Spleen (tissue), 11 donors: Measurements from ENCODE around the gene HRH2. TPM values are rescaled to one million over a fixed set of nuclear protein-coding genes. Genes with fewer than 3 reads are reported as not detected.
"Not testable (repeated sequence)": the region's sequence is repeated elsewhere in the genome, so short reads cannot be mapped to it uniquely, and the experiment has no call there.

Source experiments
- DNase-seq: peaks from one replicate; pipeline ENCODE4 v3.0.0-alpha.2; 2020
- H3K27ac ChIP-seq, 8 donors: fragments of 200-600 bp; sonication (generic) in 7 of 8; 1 replicate in 4 of 8; 2 replicates in 4 of 8; pipeline versions ENCODE4 v1.5.0 to v1.8.0; 2016 to 2021; ENCODE audit warnings: inconsistent platforms in 4 of 8, mild to moderate bottlenecking in 4 of 8, moderate library complexity in 1 of 8
- H3K27me3 ChIP-seq, 7 donors: fragments of 200-600 bp; sonication (generic) in 6 of 7; replicated peaks in 1 of 7; 1 replicate in 4 of 7; 2 replicates in 3 of 7; pipeline versions ENCODE4 v1.5.0 to v1.8.0; 2016 to 2021; ENCODE audit warnings: inconsistent platforms in 3 of 7, mild to moderate bottlenecking in 1 of 7
- H3K36me3 ChIP-seq, 6 donors: fragments of 200-600 bp; sonication (generic) in 5 of 6; 1 replicate in 4 of 6; 2 replicates in 2 of 6; pipeline versions ENCODE4 v1.5.0 to v1.8.0; 2016 to 2021; ENCODE audit warnings: inconsistent platforms in 2 of 6
- H3K4me1 ChIP-seq, 6 donors: fragments of 200-600 bp; sonication (generic) in 5 of 6; 1 replicate in 3 of 6; 2 replicates in 3 of 6; pipeline versions ENCODE4 v1.5.0 to v1.8.0; 2016 to 2021; ENCODE audit warnings: inconsistent platforms in 3 of 6
- H3K4me3 ChIP-seq, 8 donors: fragments of 200-600 bp; sonication (generic) in 7 of 8; 1 replicate in 4 of 8; 2 replicates in 4 of 8; pipeline versions ENCODE4 v1.5.0 to v1.8.0; 2016 to 2021; ENCODE audit warnings: inconsistent platforms in 4 of 8, mild to moderate bottlenecking in 4 of 8, moderate library complexity in 2 of 8
- H3K9me3 ChIP-seq, 8 donors: fragments of 200-600 bp; sonication (generic) in 7 of 8; 1 replicate in 4 of 8; 2 replicates in 4 of 8; pipeline versions ENCODE4 v1.5.0 to v1.8.0; 2016 to 2021; ENCODE audit warnings: inconsistent platforms in 4 of 8
- CTCF ChIP-seq, 11 experiments: fragments of 200-600 bp in 7 of 11; fragments of 450-650 bp in 4 of 11; sonication (generic) in 4 of 11; IDR thresholded peaks in 8 of 11; conservative IDR thresholded peaks in 3 of 11; 1 replicate in 7 of 11; 2 replicates in 4 of 11; pipeline versions ENCODE4 v1.4.0 to v1.8.0; 2016 to 2021; ENCODE audit warnings: antibody characterized with exemption in 11 of 11, inconsistent platforms in 4 of 11, mild to moderate bottlenecking in 1 of 11
- POLR2A ChIP-seq, 3 donors: fragments of 450-650 bp; IDR thresholded peaks; one replicate each; pipeline ENCODE4 v1.5.1; 2017; ENCODE audit warnings: antibody characterized with exemption in 3 of 3, mild to moderate bottlenecking in 1 of 3
- POLR2AphosphoS5 ChIP-seq, 3 donors: sonication (generic); formaldehyde crosslinking; IDR thresholded peaks; one replicate each; pipeline ENCODE4 v1.5.1; 2017; ENCODE audit warnings: antibody characterized with exemption in 3 of 3
- WGBS, 5 donors: extraction: QIAGEN DNeasy Blood & Tissue Kit in 3 of 5; methylation state at CpG; one replicate each; pipeline versions ENCODE4 v1.1.5 to v1.1.7; 2013 to 2018; 5-methylcytosine and 5-hydroxymethylcytosine counted together
- intact Hi-C: fragments of 100-400 bp; cut with DNase I; formaldehyde crosslinking; loops from one replicate; pipeline ENCODE4 v1.15.0; 2023; ENCODE audit warnings: low total_unique reads
- polyA plus RNA-seq, 3 donors: library from polyadenylated mRNA; stranded (reverse); fragments of 200-250 nt; gene quantifications; one replicate each; pipeline ENCODE4 v1.2.1, GENCODE V29; 2013
- total RNA-seq, 7 donors: library from RNA; depleted of rRNA in 3 of 7; stranded (reverse); fragments of >200 nt in 3 of 7; fragmentation: NEBNext Ultra II Directional in 4 of 7; extraction: Animal tissue kit (Norgen Biotek cat#: 25700) in 4 of 7; gene quantifications; one replicate each; pipeline versions ENCODE4 v1.1.0 to v1.2.1, GENCODE V29; 2016 to 2021
- donor health status: healthy with polysubstance abuse.
- donor health status: DM: no; HTN: no; CAD: no; lungs with moderate emphysema.
- donor health status: DM: no; HTN: no; CAD: no.
- donor health status: Bipolar disorder and iron deficiency.
- donor health status: healthy.
- donor health status: DM: no; HTN: no; CAD: no.
- donor health status: DM: yes; HTN: yes; CAD: no.

HRH2 gene
- total and polyA plus RNA-seq, 10 donors, result 1.9 to 85.2 (median 22.3) TPM

- WGBS, 5 donors, result 75 to 89% (median 78%) methylated on average over 3 of the region's 3 CpGs
- Histone ChIP-seq H3K27ac (no peak overlapping the region), H3K36me3 (no peaks in the 10 kb centered on the region), H3K4me1 (peaks cover 0 to 27% (median 5%) of the 10 kb centered on the region in 6 donors), H3K27me3 (no peaks in the 10 kb centered on the region), H3K9me3 (no peaks in the 10 kb centered on the region), H3K4me3 (no peak overlapping the region)
- intact Hi-C loops, result no loop called here
- TF ChIP-seq POLR2AphosphoS5 (IDR thresholded peaks at IDR 0.05) (no peak), POLR2A (IDR thresholded peaks at IDR 0.05) (no peak), CTCF (IDR thresholded peaks at IDR 0.05 in 8 of 11, conservative IDR thresholded peaks at IDR 0.05 in 3 of 11) (no peak)
- no peak for DNase-seq
Measured at GRCh38 chr5:175614861-175615260, 43.0 kb upstream of the HRH2 start.

GRCh38 chr5:175616083-175616482, 41.8 kb upstream of the HRH2 start:
- Histone ChIP-seq H3K4me1 (peaks cover 0 to 27% (median 5%) of the 10 kb centered on the region in 6 donors), H3K4me3 (no peak overlapping the region), H3K27ac (no peak overlapping the region), H3K27me3 (no peaks in the 10 kb centered on the region), H3K9me3 (no peaks in the 10 kb centered on the region), H3K36me3 (no peaks in the 10 kb centered on the region)
- TF ChIP-seq CTCF (IDR thresholded peaks at IDR 0.05 in 8 of 11, conservative IDR thresholded peaks at IDR 0.05 in 3 of 11) (no peak), POLR2A (IDR thresholded peaks at IDR 0.05) (no peak), POLR2AphosphoS5 (IDR thresholded peaks at IDR 0.05) (no peak)
- 80 to 87% (median 82%) methylated on average over 3 to 5 of the region's 5 CpGs for WGBS, 5 donors
- no peak for DNase-seq
- intact Hi-C loops, result no loop called here

GRCh38 chr5:175616527-175616926, 41.3 kb upstream of the HRH2 start:
- not testable (repeated sequence) for H3K27me3 ChIP-seq, DNase-seq
- 93 to 95% (median 93%) methylated on average over 13 of the region's 13 CpGs for WGBS, 5 donors

GRCh38 chr5:175617447-175617846, 40.4 kb upstream of the HRH2 start:
- 50 to 52% (median 51%) methylated on average over 6 of the region's 6 CpGs for WGBS, 5 donors
- peak in 3 of 11 experiments; percentile 23 to 39 (median 24) for TF ChIP-seq CTCF (IDR thresholded peaks at IDR 0.05 in 8 of 11, conservative IDR thresholded peaks at IDR 0.05 in 3 of 11)
- no peak for TF ChIP-seq POLR2A (IDR thresholded peaks at IDR 0.05)
- peak in 1 of 3 donors; percentile 26 for TF ChIP-seq POLR2AphosphoS5 (IDR thresholded peaks at IDR 0.05)
- Histone ChIP-seq H3K27ac (peak overlapping the region in 2 of 8 donors; percentile 23 to 74), H3K4me1 (peaks cover 0 to 27% (median 5%) of the 10 kb centered on the region in 6 donors), H3K9me3 (peaks cover 0 to 9% (median 0%) of the 10 kb centered on the region in 8 donors), H3K27me3 (no peaks in the 10 kb centered on the region), H3K36me3 (no peaks in the 10 kb centered on the region), H3K4me3 (no peak overlapping the region)
- intact Hi-C loops, result no loop called here
- no peak for DNase-seq

More at GRCh38 chr5:175616527-175616926, 41.3 kb upstream of the HRH2 start:
- H3K27ac ChIP-seq, intact Hi-C loops, H3K4me3 ChIP-seq, H3K36me3 ChIP-seq, H3K9me3 ChIP-seq: not testable (repeated sequence)
- H3K4me1 ChIP-seq, result peaks cover 0 to 27% (median 5%) of the 10 kb centered on the region in 6 donors

- Histone ChIP-seq H3K27me3 (no peaks in the 10 kb centered on the region), H3K9me3 (peaks cover 0 to 14% (median 5%) of the 10 kb centered on the region in 8 donors), H3K4me1 (peaks cover 0 to 27% (median 5%) of the 10 kb centered on the region in 6 donors), H3K27ac (no peak overlapping the region), H3K36me3 (no peaks in the 10 kb centered on the region), H3K4me3 (no peak overlapping the region)
- intact Hi-C loops, result no loop called here
- TF ChIP-seq POLR2A (IDR thresholded peaks at IDR 0.05) (no peak), POLR2AphosphoS5 (IDR thresholded peaks at IDR 0.05) (no peak)
- 41 to 85% (median 75%) methylated on average over 1 of the region's 1 CpG for WGBS, 5 donors
- DNase-seq, result no peak
Measured at GRCh38 chr5:175620527-175620926, 37.3 kb upstream of the HRH2 start.
